Body of pancreas (tissue), 4 donors: ENCODE results near the gene ITGAV.

ENCODE experiments used
- POLR2A ChIP-seq, 3 donors: fragments of 450-650 bp; IDR thresholded peaks; one replicate each; pipeline ENCODE4 v1.6.1; 2016; ENCODE audit warnings: antibody characterized with exemption in 3 of 3, mild to moderate bottlenecking in 2 of 3
- TF ChIP-seq, protein P1 (sequence below), 7 experiments: fragments of 450-650 bp in 4 of 7; fragments of 200-600 bp in 3 of 7; sonication (generic) in 3 of 7; IDR thresholded peaks; one replicate each; pipeline ENCODE4 v1.5.1; 2016 to 2019; ENCODE audit warnings: antibody characterized with exemption in 7 of 7

DNA sequence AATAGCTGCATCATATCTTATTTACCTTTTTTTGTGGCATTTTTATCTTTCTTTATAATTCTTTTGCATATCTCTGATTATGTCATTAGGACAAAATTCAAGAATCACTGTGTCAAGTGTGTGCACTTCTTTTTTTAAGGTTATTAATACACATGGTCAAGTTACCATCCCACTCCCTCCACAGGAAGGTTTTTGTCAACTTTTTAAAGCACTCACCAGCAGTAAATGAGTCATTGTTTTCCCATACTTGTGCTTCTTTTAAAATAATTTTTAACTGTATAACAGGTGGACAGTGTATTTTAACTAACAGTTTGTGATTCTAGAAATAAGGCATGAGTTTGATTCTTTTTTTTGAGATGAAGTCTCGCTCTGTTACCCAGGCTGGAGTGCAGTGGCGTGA lies 58.3 kb downstream of the ITGAV start:
- TF ChIP-seq POLR2A (IDR thresholded peaks at IDR 0.05) = no peak
- TF ChIP-seq, protein P1, sequence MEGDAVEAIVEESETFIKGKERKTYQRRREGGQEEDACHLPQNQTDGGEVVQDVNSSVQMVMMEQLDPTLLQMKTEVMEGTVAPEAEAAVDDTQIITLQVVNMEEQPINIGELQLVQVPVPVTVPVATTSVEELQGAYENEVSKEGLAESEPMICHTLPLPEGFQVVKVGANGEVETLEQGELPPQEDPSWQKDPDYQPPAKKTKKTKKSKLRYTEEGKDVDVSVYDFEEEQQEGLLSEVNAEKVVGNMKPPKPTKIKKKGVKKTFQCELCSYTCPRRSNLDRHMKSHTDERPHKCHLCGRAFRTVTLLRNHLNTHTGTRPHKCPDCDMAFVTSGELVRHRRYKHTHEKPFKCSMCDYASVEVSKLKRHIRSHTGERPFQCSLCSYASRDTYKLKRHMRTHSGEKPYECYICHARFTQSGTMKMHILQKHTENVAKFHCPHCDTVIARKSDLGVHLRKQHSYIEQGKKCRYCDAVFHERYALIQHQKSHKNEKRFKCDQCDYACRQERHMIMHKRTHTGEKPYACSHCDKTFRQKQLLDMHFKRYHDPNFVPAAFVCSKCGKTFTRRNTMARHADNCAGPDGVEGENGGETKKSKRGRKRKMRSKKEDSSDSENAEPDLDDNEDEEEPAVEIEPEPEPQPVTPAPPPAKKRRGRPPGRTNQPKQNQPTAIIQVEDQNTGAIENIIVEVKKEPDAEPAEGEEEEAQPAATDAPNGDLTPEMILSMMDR (IDR thresholded peaks at IDR 0.05) = no peak
